SK-N-SH treated with all-trans-retinoic acid at 6 μM for 48 hours (cell line): ENCODE results near the gene ZNF567.
"Not testable (repeated sequence)": the region's sequence is repeated elsewhere in the genome, so short reads cannot be mapped to it uniquely, and the experiment has no call there.

ENCODE experiments used
- ATAC-seq: fragments of 200-7000 bp; cut with Tn5 transposase; 3 replicates; pipeline ENCODE4 v1.9.1; 2020; ENCODE audit warnings: mild to moderate bottlenecking, moderate library complexity
- BACH2 ChIP-seq: fragments of 250-450 bp; sonication (Bioruptor Pico); IDR thresholded peaks from 2 replicates; pipeline ENCODE4 v1.9.0; 2021; ENCODE audit warnings: mild to moderate bottlenecking, borderline replicate concordance
- CREB5 ChIP-seq: fragments of 250-450 bp; sonication (Bioruptor Pico); IDR thresholded peaks from 2 replicates; pipeline ENCODE4 v1.5.1; 2020; ENCODE audit warnings: low read depth, mild to moderate bottlenecking, moderate library complexity
- CSDC2 ChIP-seq: fragments of 250-450 bp; sonication (Bioruptor Pico); IDR thresholded peaks from 2 replicates; pipeline ENCODE4 v1.5.0; 2020; ENCODE audit warnings: mild to moderate bottlenecking, moderate library complexity
- GLIS3 ChIP-seq: fragments of 250-450 bp; sonication (Bioruptor Pico); IDR thresholded peaks from 2 replicates; pipeline ENCODE4 v1.5.0; 2020; ENCODE audit warnings: mild to moderate bottlenecking, moderate library complexity
- ISL1 ChIP-seq: fragments of 250-450 bp; sonication (Bioruptor Pico); IDR thresholded peaks from 2 replicates; pipeline ENCODE4 v2.1.2; 2022; ENCODE audit warnings: mild to moderate bottlenecking, moderate library complexity
- OSR1 ChIP-seq: fragments of 250-450 bp; sonication (Bioruptor Pico); IDR thresholded peaks from 2 replicates; pipeline ENCODE4 v1.8.0; 2022; ENCODE audit warnings: moderate library complexity, mild to moderate bottlenecking, inconsistent platforms
- PATZ1 ChIP-seq: fragments of 250-450 bp; sonication (Bioruptor Pico); IDR thresholded peaks from 2 replicates; pipeline ENCODE4 v1.8.0; 2020; ENCODE audit warnings: mild to moderate bottlenecking, moderate library complexity, borderline replicate concordance
- RARB ChIP-seq: fragments of 250-450 bp; sonication (Bioruptor Pico); IDR thresholded peaks from 2 replicates; pipeline ENCODE4 v1.8.0; 2021; ENCODE audit warnings: mild to moderate bottlenecking, moderate library complexity
- TCF4 ChIP-seq: fragments of 250-450 bp; sonication (Bioruptor Pico); IDR thresholded peaks from 2 replicates; pipeline ENCODE4 v1.8.0; 2021; ENCODE audit warnings: mild to moderate bottlenecking, moderate library complexity, borderline replicate concordance
- TOX ChIP-seq: fragments of 250-450 bp; sonication (Bioruptor Pico); IDR thresholded peaks from 2 replicates; pipeline ENCODE4 v1.8.0; 2021; ENCODE audit warnings: mild to moderate bottlenecking, moderate library complexity, borderline replicate concordance
- TSHZ2 ChIP-seq: fragments of 250-450 bp; sonication (Bioruptor Pico); IDR thresholded peaks from 2 replicates; pipeline ENCODE4 v1.5.0; 2020; ENCODE audit warnings: mild to moderate bottlenecking, moderate library complexity
- ZFP3 ChIP-seq: fragments of 250-450 bp; sonication (Bioruptor Pico); IDR thresholded peaks from 2 replicates; pipeline ENCODE4 v1.5.0; 2020; ENCODE audit warnings: mild to moderate bottlenecking, moderate library complexity
- ZFP30 ChIP-seq: fragments of 450-650 bp; formaldehyde crosslinking; IDR thresholded peaks from 2 replicates; pipeline ENCODE4 v1.5.0; 2022; ENCODE audit warnings: mild to moderate bottlenecking, moderate library complexity
- ZNF565 ChIP-seq: fragments of 450-650 bp; formaldehyde crosslinking; conservative IDR thresholded peaks from 2 replicates; pipeline ENCODE4 v1.5.0; 2020; ENCODE audit warnings: low read depth, mild to moderate bottlenecking, moderate library complexity
- ZNF70 ChIP-seq: fragments of 450-650 bp; formaldehyde crosslinking; IDR thresholded peaks from 2 replicates; pipeline ENCODE4 v1.5.0; 2020; ENCODE audit warnings: mild to moderate bottlenecking, moderate library complexity
- ZNF8 ChIP-seq: fragments of 450-650 bp; formaldehyde crosslinking; IDR thresholded peaks from 2 replicates; pipeline ENCODE4 v1.5.0; 2020; ENCODE audit warnings: mild to moderate bottlenecking, moderate library complexity
- TF ChIP-seq, protein P1 (sequence below): fragments of 250-450 bp; sonication (Bioruptor Pico); IDR thresholded peaks from 2 replicates; pipeline ENCODE4 v1.8.0; 2021; ENCODE audit warnings: low read depth, mild to moderate bottlenecking, moderate library complexity, borderline replicate concordance
- TF ChIP-seq, protein P2 (sequence below): fragments of 250-450 bp; sonication (Bioruptor Pico); IDR thresholded peaks from 2 replicates; pipeline ENCODE4 v1.5.1; 2021; ENCODE audit warnings: mild to moderate bottlenecking, moderate library complexity

ZNF567 gene

DNA sequence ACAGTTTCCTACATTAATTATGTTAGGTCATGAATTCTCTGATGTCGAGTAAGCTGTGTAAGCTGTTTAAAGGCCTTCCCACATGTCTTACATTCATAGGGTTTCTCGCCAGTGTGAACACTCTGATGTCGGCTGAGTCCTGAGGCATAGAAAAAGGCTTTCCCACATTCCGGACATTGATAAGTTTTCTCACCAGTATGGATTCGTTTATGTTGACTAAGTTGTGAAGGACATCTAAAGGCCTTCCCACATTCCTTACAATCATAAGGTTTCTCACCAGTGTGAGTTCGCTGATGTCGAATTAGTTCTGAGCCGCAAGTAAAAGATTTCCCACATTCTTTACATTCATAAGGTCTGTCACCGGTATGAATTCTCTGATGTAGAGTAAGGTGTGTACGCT is 60.3 kb downstream of the ZNF567 start:
- TF ChIP-seq ZNF8 (no peak), TOX (CRISPR knock-in tag) (no peak), BACH2 (no peak), PATZ1 (CRISPR knock-in tag) (no peak), ZFP30 (no peak), ZNF565 (CRISPR knock-in tag) (no peak), RARB (no peak), TSHZ2 (CRISPR knock-in tag) (no peak), OSR1 (no peak), GLIS3 (CRISPR knock-in tag) (no peak), CSDC2 (CRISPR knock-in tag) (no peak), ZNF70 (CRISPR knock-in tag) (no peak), CREB5 (CRISPR knock-in tag) (no peak), ZFP3 (CRISPR knock-in tag) (no peak), ISL1 (CRISPR knock-in tag) (no peak)
- TF ChIP-seq, protein P1, sequence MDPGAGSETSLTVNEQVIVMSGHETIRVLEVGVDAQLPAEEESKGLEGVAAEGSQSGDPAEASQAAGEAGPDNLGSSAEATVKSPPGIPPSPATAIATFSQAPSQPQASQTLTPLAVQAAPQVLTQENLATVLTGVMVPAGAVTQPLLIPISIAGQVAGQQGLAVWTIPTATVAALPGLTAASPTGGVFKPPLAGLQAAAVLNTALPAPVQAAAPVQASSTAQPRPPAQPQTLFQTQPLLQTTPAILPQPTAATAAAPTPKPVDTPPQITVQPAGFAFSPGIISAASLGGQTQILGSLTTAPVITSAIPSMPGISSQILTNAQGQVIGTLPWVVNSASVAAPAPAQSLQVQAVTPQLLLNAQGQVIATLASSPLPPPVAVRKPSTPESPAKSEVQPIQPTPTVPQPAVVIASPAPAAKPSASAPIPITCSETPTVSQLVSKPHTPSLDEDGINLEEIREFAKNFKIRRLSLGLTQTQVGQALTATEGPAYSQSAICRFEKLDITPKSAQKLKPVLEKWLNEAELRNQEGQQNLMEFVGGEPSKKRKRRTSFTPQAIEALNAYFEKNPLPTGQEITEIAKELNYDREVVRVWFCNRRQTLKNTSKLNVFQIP (CRISPR knock-in tag), result no peak
- TF ChIP-seq, protein P2, sequence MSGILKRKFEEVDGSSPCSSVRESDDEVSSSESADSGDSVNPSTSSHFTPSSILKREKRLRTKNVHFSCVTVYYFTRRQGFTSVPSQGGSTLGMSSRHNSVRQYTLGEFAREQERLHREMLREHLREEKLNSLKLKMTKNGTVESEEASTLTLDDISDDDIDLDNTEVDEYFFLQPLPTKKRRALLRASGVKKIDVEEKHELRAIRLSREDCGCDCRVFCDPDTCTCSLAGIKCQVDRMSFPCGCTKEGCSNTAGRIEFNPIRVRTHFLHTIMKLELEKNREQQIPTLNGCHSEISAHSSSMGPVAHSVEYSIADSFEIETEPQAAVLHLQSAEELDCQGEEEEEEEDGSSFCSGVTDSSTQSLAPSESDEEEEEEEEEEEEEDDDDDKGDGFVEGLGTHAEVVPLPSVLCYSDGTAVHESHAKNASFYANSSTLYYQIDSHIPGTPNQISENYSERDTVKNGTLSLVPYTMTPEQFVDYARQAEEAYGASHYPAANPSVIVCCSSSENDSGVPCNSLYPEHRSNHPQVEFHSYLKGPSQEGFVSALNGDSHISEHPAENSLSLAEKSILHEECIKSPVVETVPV, result no peak
- ATAC-seq, result no peak

GRCh38 chr19:36748431-36749275 is 61.2 kb downstream of the ZNF567 start:
- ATAC-seq, result no peak
- TF ChIP-seq ZNF70 (CRISPR knock-in tag) (no peak), GLIS3 (CRISPR knock-in tag) (no peak), CREB5 (CRISPR knock-in tag) (no peak), ZNF8 (no peak), TCF4 (CRISPR knock-in tag) (no peak), CSDC2 (CRISPR knock-in tag) (no peak), ZNF565 (CRISPR knock-in tag) (no peak), OSR1 (no peak), PATZ1 (CRISPR knock-in tag) (no peak), BACH2 (no peak), ZFP30 (no peak)
- TF ChIP-seq, protein P1 (CRISPR knock-in tag), result no peak
- TF ChIP-seq, all 23 proteins: peak for 0

GRCh38 chr19:36749613-36750012 is 62.2 kb downstream of the ZNF567 start:
- not testable (repeated sequence) for ATAC-seq
